Hepatocyte (in vitro differentiated cells): ENCODE measurements around the gene PIWIL1. TPM values are rescaled to one million over a fixed set of nuclear protein-coding genes. Genes with fewer than 3 reads are reported as not detected.
A peak's percentile ranks its signal among the peaks of the same experiment; 100 is the strongest.

Source experiments
- DNase-seq: peaks from one replicate; pipeline ENCODE4 v3.0.0-alpha.2; 2016; ENCODE audit warnings: low spot score
- H2AFZ ChIP-seq: fragments of 200-600 bp; sonication (generic); 2 replicates; pipeline ENCODE4 v1.6.0; 2016; ENCODE audit warnings: antibody characterized with exemption, mild to moderate bottlenecking
- H3K27ac ChIP-seq: fragments of 200-600 bp; sonication (generic); 2 replicates; pipeline ENCODE4 v1.5.1; 2016; ENCODE audit warnings: mild to moderate bottlenecking
- H3K27me3 ChIP-seq: fragments of 200-600 bp; sonication (generic); 2 replicates; pipeline ENCODE4 v1.6.1; 2016
- H3K36me3 ChIP-seq: fragments of 200-600 bp; sonication (generic); replicated peaks from 2 replicates; pipeline ENCODE4 v1.5.1; 2016; ENCODE audit warnings: low read depth; ENCODE audit not compliant: insufficient read depth
- H3K4me1 ChIP-seq: fragments of 200-600 bp; sonication (generic); 2 replicates; pipeline ENCODE4 v1.5.1; 2016; ENCODE audit warnings: mild to moderate bottlenecking, moderate library complexity; ENCODE audit not compliant: insufficient read depth
- H3K4me2 ChIP-seq: fragments of 200-600 bp; sonication (generic); 2 replicates; pipeline ENCODE4 v1.6.0; 2016
- H3K4me3 ChIP-seq: fragments of 200-600 bp; sonication (generic); 2 replicates; pipeline ENCODE4 v1.5.1; 2016; ENCODE audit warnings: mild to moderate bottlenecking
- H3K79me2 ChIP-seq: fragments of 200-600 bp; sonication (generic); 2 replicates; pipeline ENCODE4 v1.6.0; 2017; ENCODE audit warnings: mild to moderate bottlenecking
- H3K9me2 ChIP-seq: fragments of 200-600 bp; sonication (generic); replicated peaks from 2 replicates; pipeline ENCODE4 v1.6.0; 2017; ENCODE audit warnings: mild to moderate bottlenecking; ENCODE audit not compliant: insufficient read depth
- H3K9me3 ChIP-seq: fragments of 200-600 bp; sonication (generic); 2 replicates; pipeline ENCODE4 v1.5.1; 2016; ENCODE audit warnings: low read depth, mild to moderate bottlenecking
- H4K20me1 ChIP-seq: fragments of 200-600 bp; sonication (generic); 2 replicates; pipeline ENCODE4 v1.6.0; 2016; ENCODE audit warnings: mild to moderate bottlenecking; ENCODE audit not compliant: insufficient read depth, poor library complexity, severe bottlenecking
- CTCF ChIP-seq: fragments of 200-600 bp; sonication (generic); IDR thresholded peaks from 2 replicates; pipeline ENCODE4 v1.5.1; 2016; ENCODE audit warnings: antibody characterized with exemption, mild to moderate bottlenecking; ENCODE audit not compliant: poor library complexity
- EZH2 ChIP-seq: fragments of 200-600 bp; sonication (generic); IDR thresholded peaks from 2 replicates; pipeline ENCODE4 v1.6.1; 2016; ENCODE audit warnings: antibody characterized with exemption, mild to moderate bottlenecking, borderline replicate concordance
- EZH2phosphoT487 ChIP-seq: fragments of 200-600 bp; sonication (generic); IDR thresholded peaks from one replicate; pipeline ENCODE4 v1.6.1; 2018; ENCODE audit warnings: antibody characterized with exemption, mild to moderate bottlenecking, low read depth, moderate library complexity; ENCODE audit not compliant: unreplicated experiment, severe bottlenecking
- WGBS: methylation state at CpG from one replicate; pipeline ENCODE4 v1.1.6; 2016; ENCODE audit warnings: low lambda C conversion rate; ENCODE audit errors: missing lambda C conversion rate; 5-methylcytosine and 5-hydroxymethylcytosine counted together
- polyA plus RNA-seq: library from polyadenylated mRNA; unstranded; fragments of >200 nt; fragmentation: Nextera tagmentation; extraction: Ambion mirVana; gene quantifications from 2 replicates; pipeline ENCODE4 v1.2.1, GENCODE V29; 2016
- total RNA-seq: library from RNA; depleted of rRNA; stranded (reverse); fragments of >200 nt; gene quantifications from 2 replicates; pipeline ENCODE4 v1.2.3, GENCODE V29; 2014

The PIWIL1 gene
- total and polyA plus RNA-seq, 2 experiments from 2014 or later = not detected

- H3K4me1 ChIP-seq = no peaks in the 10 kb centered on the region
- TF ChIP-seq EZH2phosphoT487 = no peak
- TF ChIP-seq CTCF = peak; percentile 8
- no peak for TF ChIP-seq EZH2
- peaks cover 8% of the 10 kb centered on the region for H3K27me3 ChIP-seq
- no peak overlapping the region for H2AFZ ChIP-seq
- no peak overlapping the region for H3K27ac ChIP-seq
- no peaks in the 10 kb centered on the region for H3K9me2 ChIP-seq
- 78% methylated on average over 10 of the region's 10 CpGs for WGBS
- DNase-seq = no peak
- no peaks in the 10 kb centered on the region for H3K9me3 ChIP-seq
- H3K36me3 ChIP-seq = no peaks in the 10 kb centered on the region
- H3K4me2 ChIP-seq = no peak overlapping the region
- H3K4me3 ChIP-seq = no peak overlapping the region
- no peaks in the 10 kb centered on the region for H3K79me2 ChIP-seq
- H4K20me1 ChIP-seq = no peaks in the 10 kb centered on the region
These were observed 4.3 kb upstream of the PIWIL1 start for GRCh38 chr12:130333341-130333740.

- WGBS = 82% methylated on average over 8 of the region's 8 CpGs
- Histone ChIP-seq H3K4me3 (no peak overlapping the region), H3K9me3 (no peaks in the 10 kb centered on the region), H3K27ac (no peak overlapping the region), H3K27me3 (peaks cover 4% of the 10 kb centered on the region), H3K9me2 (no peaks in the 10 kb centered on the region), H3K79me2 (no peaks in the 10 kb centered on the region), H2AFZ (no peak overlapping the region), H3K4me2 (no peak overlapping the region), H3K4me1 (no peaks in the 10 kb centered on the region), H3K36me3 (no peaks in the 10 kb centered on the region), H4K20me1 (no peaks in the 10 kb centered on the region)
- TF ChIP-seq EZH2phosphoT487 (no peak), CTCF (no peak), EZH2 (no peak)
- DNase-seq = no peak
These were observed 3.3 kb upstream of the PIWIL1 start for GRCh38 chr12:130334399-130334798.

- no peak overlapping the region for H3K4me2 ChIP-seq
- no peaks in the 10 kb centered on the region for H4K20me1 ChIP-seq
- no peak overlapping the region for H3K27ac ChIP-seq
- H3K4me1 ChIP-seq = no peaks in the 10 kb centered on the region
- 53% methylated on average over 15 of the region's 15 CpGs for WGBS
- DNase-seq = no peak
- no peak overlapping the region for H2AFZ ChIP-seq
- TF ChIP-seq EZH2phosphoT487 = no peak
- no peak for TF ChIP-seq CTCF
- no peak for TF ChIP-seq EZH2
- H3K9me2 ChIP-seq = no peaks in the 10 kb centered on the region
- H3K9me3 ChIP-seq = no peaks in the 10 kb centered on the region
- no peaks in the 10 kb centered on the region for H3K79me2 ChIP-seq
- no peak overlapping the region for H3K4me3 ChIP-seq
- no peaks in the 10 kb centered on the region for H3K36me3 ChIP-seq
- H3K27me3 ChIP-seq = peaks cover 3% of the 10 kb centered on the region
These were observed 2.8 kb upstream of the PIWIL1 start for GRCh38 chr12:130334937-130335336.
